IMR-90 (cell line): ENCODE measurements around the gene NT5C3A. TPM values are rescaled to one million over a fixed set of nuclear protein-coding genes. Genes with fewer than 3 reads are reported as not detected.

ENCODE experiments used
- ATAC-seq: fragments of 200-7000 bp; cut with Tn5 transposase; 2 replicates; pipeline ENCODE4 v1.9.1; 2020; ENCODE audit warnings: low read depth, mild to moderate bottlenecking, moderate library complexity
- BruUV-seq: library from RNA; stranded (reverse); fragments of 400-500 nt; replicated peaks from 2 replicates; lab custom pipeline; 2021; lab: Mats Ljungman, UMichigan
- CTCF ChIA-PET: fragments of 300-600 bp; formaldehyde crosslinking; extraction: SDS; loops from one replicate; lab custom pipeline; 2021; ENCODE audit warnings: antibody characterized with exemption; lab: Yijun Ruan, JAX
- POLR2A ChIA-PET: fragments of 300-600 bp; sonication (Branson Sonifier 250); formaldehyde crosslinking; loops from one replicate; lab custom pipeline; 2022; ENCODE audit warnings: antibody characterized with exemption; ENCODE audit not compliant: unreplicated experiment; lab: Charles Lee
- DNase-seq: peaks from one replicate; pipeline ENCODE4 v3.0.0; 2013
- H2AFZ ChIP-seq: replicated peaks from 2 replicates; pipeline ENCODE3; 2013; ENCODE audit warnings: low read length, mild to moderate bottlenecking; ENCODE audit not compliant: poor library complexity
- H2AK5ac ChIP-seq: 2 replicates; pipeline ENCODE4 v1.6.1; 2013; ENCODE audit warnings: low read depth, low read length, inconsistent platforms
- H2AK9ac ChIP-seq: replicated peaks from 2 replicates; pipeline ENCODE3; 2013; ENCODE audit warnings: mild to moderate bottlenecking, low read depth, low read length, moderate library complexity; ENCODE audit not compliant: poor library complexity
- H2BK120ac ChIP-seq: 2 replicates; pipeline ENCODE4 v1.6.1; 2013; ENCODE audit warnings: low read depth, low read length, inconsistent platforms
- H2BK15ac ChIP-seq: 3 replicates; pipeline ENCODE4 v1.6.1; 2013; ENCODE audit warnings: low read depth, low read length, inconsistent platforms
- H2BK20ac ChIP-seq: 2 replicates; pipeline ENCODE4 v1.6.1; 2013; ENCODE audit warnings: low read depth, mild to moderate bottlenecking, inconsistent platforms, low read length, moderate library complexity
- H2BK5ac ChIP-seq: 2 replicates; pipeline ENCODE4 v1.6.1; 2013; ENCODE audit warnings: mild to moderate bottlenecking, low read depth, low read length, inconsistent platforms; ENCODE audit not compliant: poor library complexity, severe bottlenecking
- H3K14ac ChIP-seq: replicated peaks from 2 replicates; pipeline ENCODE4 v1.6.1; 2013; ENCODE audit warnings: low read depth, low read length, inconsistent platforms
- H3K18ac ChIP-seq: 2 replicates; pipeline ENCODE4 v1.6.1; 2013; ENCODE audit warnings: low read depth, low read length, control low read depth
- H3K23ac ChIP-seq: 2 replicates; pipeline ENCODE4 v1.6.1; 2013; ENCODE audit warnings: low read depth, low read length, inconsistent platforms
- H3K27ac ChIP-seq: 2 replicates; pipeline ENCODE4 v1.5.1; 2013; ENCODE audit warnings: mild to moderate bottlenecking, control low read depth, low read length; ENCODE audit not compliant: insufficient read depth
- H3K27me3 ChIP-seq: 2 replicates; pipeline ENCODE4 v1.6.1; 2013; ENCODE audit warnings: low read length; ENCODE audit not compliant: control insufficient read depth, insufficient read depth
- H3K36me3 ChIP-seq: 2 replicates; pipeline ENCODE4 v1.6.1; 2013; ENCODE audit warnings: low read length, mixed read lengths; ENCODE audit not compliant: control insufficient read depth, insufficient read depth
- H3K4ac ChIP-seq: 2 replicates; pipeline ENCODE4 v1.6.1; 2013; ENCODE audit warnings: low read depth, low read length, inconsistent platforms
- H3K4me1 ChIP-seq: 2 replicates; pipeline ENCODE4 v1.6.1; 2013; ENCODE audit warnings: low read length, mixed read lengths; ENCODE audit not compliant: control insufficient read depth, insufficient read depth
- H3K4me2 ChIP-seq: 2 replicates; pipeline ENCODE4 v1.6.1; 2013; ENCODE audit warnings: low read depth, mild to moderate bottlenecking, control low read depth, low read length, moderate library complexity
- H3K4me3 ChIP-seq: 2 replicates; pipeline ENCODE4 v1.5.1; 2013; ENCODE audit warnings: low read depth, mild to moderate bottlenecking, control low read depth, low read length, moderate library complexity; ENCODE audit not compliant: insufficient read depth
- H3K56ac ChIP-seq: 2 replicates; pipeline ENCODE4 v1.6.1; 2013; ENCODE audit warnings: low read length, inconsistent platforms; ENCODE audit not compliant: insufficient read depth; ENCODE audit errors: extremely low read depth
- H3K79me1 ChIP-seq, 2 experiments: 2 replicates each; pipeline ENCODE4 v1.6.1; 2013; ENCODE audit warnings: low read length in 2 of 2, inconsistent platforms in 1 of 2, low read depth in 1 of 2
- H3K9ac ChIP-seq: 2 replicates; pipeline ENCODE4 v1.6.1; 2013; ENCODE audit warnings: low read depth, low read length, control low read depth
- H3K9me1 ChIP-seq: 2 replicates; pipeline ENCODE4 v1.6.1; 2013; ENCODE audit warnings: low read length, inconsistent platforms; ENCODE audit not compliant: insufficient read depth
- H3K9me3 ChIP-seq: 2 replicates; pipeline ENCODE4 v1.6.1; 2013; ENCODE audit warnings: low read length; ENCODE audit not compliant: control insufficient read depth, insufficient read depth
- H4K20me1 ChIP-seq: 2 replicates; pipeline ENCODE4 v1.6.1; 2013; ENCODE audit warnings: low read length, inconsistent platforms; ENCODE audit not compliant: insufficient read depth
- H4K5ac ChIP-seq: 2 replicates; pipeline ENCODE4 v1.6.1; 2013; ENCODE audit warnings: mild to moderate bottlenecking, low read depth, low read length, control low read depth
- H4K8ac ChIP-seq, 2 experiments: 2 replicates each; pipeline ENCODE4 v1.6.1; 2013; ENCODE audit warnings: low read depth in 2 of 2, low read length in 2 of 2, control low read depth in 1 of 2, inconsistent platforms in 1 of 2
- H4K91ac ChIP-seq: 2 replicates; pipeline ENCODE4 v1.6.1; 2013; ENCODE audit warnings: low read depth, low read length, inconsistent platforms; ENCODE audit not compliant: insufficient read depth
- BHLHE40 ChIP-seq: fragments of 150-350 bp; IDR thresholded peaks from 2 replicates; pipeline ENCODE4 v1.6.1; 2016; ENCODE audit warnings: mild to moderate bottlenecking, low read depth, low read length
- CEBPB ChIP-seq: IDR thresholded peaks from 2 replicates; pipeline ENCODE4 v1.6.1; 2012; ENCODE audit warnings: low read depth, low read length, improper control_type of control experiment
- CHD1 ChIP-seq: IDR thresholded peaks from 2 replicates; pipeline ENCODE4 v1.6.1; 2012; ENCODE audit warnings: low read depth, low read length, improper control_type of control experiment
- FOS ChIP-seq: fragments of 150-350 bp; IDR thresholded peaks from 2 replicates; pipeline ENCODE4 v1.6.1; 2016; ENCODE audit warnings: low read depth, low read length
- MAFK ChIP-seq: IDR thresholded peaks from 2 replicates; pipeline ENCODE4 v1.6.1; 2012; ENCODE audit warnings: low read depth, low read length, improper control_type of control experiment
- MAZ ChIP-seq: IDR thresholded peaks from 2 replicates; pipeline ENCODE4 v1.6.1; 2012; ENCODE audit warnings: low read depth, mild to moderate bottlenecking, low read length, improper control_type of control experiment, moderate library complexity, borderline replicate concordance
- NFE2L2 ChIP-seq: fragments of 150-350 bp; IDR thresholded peaks from 2 replicates; pipeline ENCODE4 v1.6.1; 2016; ENCODE audit warnings: low read depth, mild to moderate bottlenecking, low read length
- RAD21 ChIP-seq: IDR thresholded peaks from 2 replicates; pipeline ENCODE4 v1.6.1; 2012; ENCODE audit warnings: low read length, improper control_type of control experiment
- RCOR1 ChIP-seq: IDR thresholded peaks from 2 replicates; pipeline ENCODE4 v1.6.1; 2012; ENCODE audit warnings: mild to moderate bottlenecking, low read length, improper control_type of control experiment; ENCODE audit not compliant: insufficient replicate concordance
- RFX5 ChIP-seq: IDR thresholded peaks from 2 replicates; pipeline ENCODE4 v1.8.0; 2012; ENCODE audit warnings: low read depth, mild to moderate bottlenecking, low read length, moderate library complexity
- SMC3 ChIP-seq: fragments of 150-350 bp; IDR thresholded peaks from 2 replicates; pipeline ENCODE4 v1.6.1; 2016; ENCODE audit warnings: low read depth, mild to moderate bottlenecking, antibody characterized with exemption, low read length, moderate library complexity
- WGBS, 2 experiments: methylation state at CpG; one replicate each; pipeline versions ENCODE4 v1.1.5 to v1.1.7; 2013; ENCODE audit warnings: missing lambda C conversion rate in 2 of 2; ENCODE audit not compliant: insufficient read length in 1 of 2; ENCODE audit errors: extremely low coverage in 2 of 2; 5-methylcytosine and 5-hydroxymethylcytosine counted together
- dilution Hi-C: fragments of 300-500 bp; cut with HindIII; formaldehyde crosslinking; loops from one replicate; pipeline ENCODE4 v1.14.3; 2018; ENCODE audit warnings: low sequenced_read_pairs; ENCODE audit not compliant: unreplicated experiment
- in situ Hi-C: fragments of 300-500 bp; cut with MboI; formaldehyde crosslinking; loops from 3 replicates; pipeline ENCODE4 v1.14.3; 2019; ENCODE audit warnings: low sequenced_read_pairs, inconsistent platforms, mixed read lengths
- intact Hi-C: fragments of 100-400 bp; cut with micrococcal nuclease; formaldehyde crosslinking; loops from 2 replicates; pipeline ENCODE4 v1.10.0; 2022
- polyA plus RNA-seq, 3 experiments: library from polyadenylated mRNA; depleted of rRNA; stranded (reverse); fragments of >200 nt; gene quantifications; 2 replicates each; pipeline ENCODE4 v1.2.3, GENCODE V29; 2012; ENCODE audit warnings: low replicate concordance in 1 of 3
- total RNA-seq: library from RNA; depleted of rRNA; stranded (reverse); fragments of >200 nt; gene quantifications from 2 replicates; pipeline ENCODE4 v1.2.3, GENCODE V29; 2012
- TF ChIP-seq, protein P1 (sequence below): fragments of 150-350 bp; IDR thresholded peaks from 2 replicates; pipeline ENCODE4 v1.6.1; 2017; ENCODE audit warnings: mild to moderate bottlenecking, antibody characterized with exemption, low read length, low read depth
- TF ChIP-seq, protein P2 (sequence below): conservative IDR thresholded peaks from 2 replicates; pipeline ENCODE4 v1.5.1; 2012; ENCODE audit warnings: mild to moderate bottlenecking, low read depth, low read length, improper control_type of control experiment
- TF ChIP-seq, protein P3 (sequence below): fragments of 150-350 bp; IDR thresholded peaks from 2 replicates; pipeline ENCODE4 v1.6.1; 2016; ENCODE audit warnings: low read depth, mild to moderate bottlenecking, low read length, moderate library complexity, borderline replicate concordance

NT5C3A gene
- total and polyA plus RNA-seq, 2 of the 4 experiments (the other 2 are of a cell fraction): 11.3 to 12.2 TPM

DNA sequence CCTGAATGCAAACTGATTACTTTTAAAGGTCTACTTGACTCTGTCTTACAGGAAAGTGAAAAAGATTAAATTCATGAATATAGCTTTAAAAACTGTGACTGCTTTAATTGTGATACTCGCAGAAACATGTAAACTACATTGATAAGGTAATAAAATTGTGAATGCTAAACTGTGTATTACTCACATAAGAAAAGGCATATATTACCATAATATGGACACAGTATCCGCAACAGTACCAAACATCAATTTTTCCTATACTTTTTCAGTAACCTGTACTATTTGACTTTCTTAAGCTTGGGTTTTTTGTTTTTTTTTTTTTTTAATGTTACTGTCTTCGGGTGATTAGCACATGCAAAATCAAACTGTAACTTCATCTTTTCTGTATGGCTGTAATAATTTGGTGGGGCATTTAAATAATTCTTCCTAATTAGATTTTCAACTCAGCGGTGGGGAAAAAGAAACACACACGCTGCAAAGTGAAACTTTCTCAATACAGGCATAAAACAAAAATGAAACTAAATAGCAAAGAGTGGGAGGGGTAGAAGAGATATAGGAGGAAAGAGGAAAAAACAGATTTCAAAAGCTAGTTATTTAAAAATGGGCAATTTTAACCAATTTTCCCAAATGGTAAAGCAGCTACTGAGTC, 23.2 kb downstream of the NT5C3A start:
- Histone ChIP-seq H3K79me1 (peaks cover 15 to 42% of the 10 kb centered on the region in 2 experiments), H4K91ac (no peak overlapping the region), H3K4me3 (peak overlapping the region; percentile 22; the same call in 1 of the 2 replicates), H3K4ac (no peak overlapping the region), H3K4me2 (peak overlapping the region; percentile 82), H2BK120ac (no peak overlapping the region), H3K56ac (no peak overlapping the region), H2BK15ac (no peak overlapping the region), H3K27ac (peak overlapping the region; percentile 64; the same call in 1 of the 2 replicates), H2AK5ac (no peak overlapping the region), H2BK20ac (no peak overlapping the region), H2AFZ (no peak overlapping the region), H2BK5ac (peak overlapping the region; percentile 52), H3K18ac (no peak overlapping the region), H3K14ac (no peak overlapping the region), H4K8ac (peak overlapping the region in 1 of 2 experiments; percentile 57; a peak in 1 of 4 replicates), H4K20me1 (no peaks in the 10 kb centered on the region), H4K5ac (no peak overlapping the region), H3K9me1 (peaks cover 4% of the 10 kb centered on the region; the same call in 1 of the 2 replicates), H3K9me3 (no peaks in the 10 kb centered on the region), H2AK9ac (no peak overlapping the region), H3K23ac (no peak overlapping the region), H3K4me1 (peaks cover 9% of the 10 kb centered on the region), H3K36me3 (no peaks in the 10 kb centered on the region; the same call in 1 of the 2 replicates), H3K9ac (peak overlapping the region; percentile 73; the same call in 1 of the 2 replicates), H3K27me3 (no peaks in the 10 kb centered on the region)
- in situ Hi-C loops (no loop called here), dilution Hi-C loops (no loop called here), intact Hi-C loops (no loop called here)
- no TSS peak for BruUV-seq
- CTCF ChIA-PET: interaction anchor here (0.7 to 1.2 kb wide), 2 partner anchors 10 to 14 kb away, joined by 3 read pairs; no protein-coding TSS in a partner anchor
- ATAC-seq (0 out of 2 replicates have a peak, but pooled peaks have one; percentile 35), DNase-seq (no peak)
- POLR2A ChIA-PET: interaction anchor here (0.6 kb wide), 1 partner anchor 115 kb away, joined by 3 read pairs; no protein-coding TSS in a partner anchor
- WGBS, 2 experiments: no CpG with 5 or more reads among the region's 5 CpGs
- no peak for TF ChIP-seq RAD21
- TF ChIP-seq, protein P1, sequence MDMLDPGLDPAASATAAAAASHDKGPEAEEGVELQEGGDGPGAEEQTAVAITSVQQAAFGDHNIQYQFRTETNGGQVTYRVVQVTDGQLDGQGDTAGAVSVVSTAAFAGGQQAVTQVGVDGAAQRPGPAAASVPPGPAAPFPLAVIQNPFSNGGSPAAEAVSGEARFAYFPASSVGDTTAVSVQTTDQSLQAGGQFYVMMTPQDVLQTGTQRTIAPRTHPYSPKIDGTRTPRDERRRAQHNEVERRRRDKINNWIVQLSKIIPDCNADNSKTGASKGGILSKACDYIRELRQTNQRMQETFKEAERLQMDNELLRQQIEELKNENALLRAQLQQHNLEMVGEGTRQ: no peak
- no peak for TF ChIP-seq RCOR1
- TF ChIP-seq, protein P2, sequence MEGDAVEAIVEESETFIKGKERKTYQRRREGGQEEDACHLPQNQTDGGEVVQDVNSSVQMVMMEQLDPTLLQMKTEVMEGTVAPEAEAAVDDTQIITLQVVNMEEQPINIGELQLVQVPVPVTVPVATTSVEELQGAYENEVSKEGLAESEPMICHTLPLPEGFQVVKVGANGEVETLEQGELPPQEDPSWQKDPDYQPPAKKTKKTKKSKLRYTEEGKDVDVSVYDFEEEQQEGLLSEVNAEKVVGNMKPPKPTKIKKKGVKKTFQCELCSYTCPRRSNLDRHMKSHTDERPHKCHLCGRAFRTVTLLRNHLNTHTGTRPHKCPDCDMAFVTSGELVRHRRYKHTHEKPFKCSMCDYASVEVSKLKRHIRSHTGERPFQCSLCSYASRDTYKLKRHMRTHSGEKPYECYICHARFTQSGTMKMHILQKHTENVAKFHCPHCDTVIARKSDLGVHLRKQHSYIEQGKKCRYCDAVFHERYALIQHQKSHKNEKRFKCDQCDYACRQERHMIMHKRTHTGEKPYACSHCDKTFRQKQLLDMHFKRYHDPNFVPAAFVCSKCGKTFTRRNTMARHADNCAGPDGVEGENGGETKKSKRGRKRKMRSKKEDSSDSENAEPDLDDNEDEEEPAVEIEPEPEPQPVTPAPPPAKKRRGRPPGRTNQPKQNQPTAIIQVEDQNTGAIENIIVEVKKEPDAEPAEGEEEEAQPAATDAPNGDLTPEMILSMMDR: no peak
- no peak for TF ChIP-seq BHLHE40
- no peak for TF ChIP-seq NFE2L2
- no peak for TF ChIP-seq RFX5
- TF ChIP-seq MAFK: no peak
- no peak for TF ChIP-seq FOS
- TF ChIP-seq MAZ: no peak
- no peak for TF ChIP-seq CHD1
- TF ChIP-seq CEBPB: no peak
- TF ChIP-seq SMC3: no peak
- TF ChIP-seq, protein P3, sequence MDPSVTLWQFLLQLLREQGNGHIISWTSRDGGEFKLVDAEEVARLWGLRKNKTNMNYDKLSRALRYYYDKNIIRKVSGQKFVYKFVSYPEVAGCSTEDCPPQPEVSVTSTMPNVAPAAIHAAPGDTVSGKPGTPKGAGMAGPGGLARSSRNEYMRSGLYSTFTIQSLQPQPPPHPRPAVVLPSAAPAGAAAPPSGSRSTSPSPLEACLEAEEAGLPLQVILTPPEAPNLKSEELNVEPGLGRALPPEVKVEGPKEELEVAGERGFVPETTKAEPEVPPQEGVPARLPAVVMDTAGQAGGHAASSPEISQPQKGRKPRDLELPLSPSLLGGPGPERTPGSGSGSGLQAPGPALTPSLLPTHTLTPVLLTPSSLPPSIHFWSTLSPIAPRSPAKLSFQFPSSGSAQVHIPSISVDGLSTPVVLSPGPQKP: no peak
